Thyroid gland (tissue), 4 donors: Measurements from ENCODE around the gene STK33. TPM values are rescaled to one million over a fixed set of nuclear protein-coding genes. Genes with fewer than 3 reads are reported as not detected.

Source experiments
- DNase-seq, 2 donors: peaks; one replicate each; pipeline ENCODE4 v3.0.0-alpha.2; 2019
- H3K27ac ChIP-seq, 3 donors: fragments of 200-600 bp; sonication (generic); 1 replicate in 2 of 3; 2 replicates in 1 of 3; pipeline ENCODE4 v1.5.1; 2016 to 2019; ENCODE audit warnings: mild to moderate bottlenecking in 1 of 3, moderate library complexity in 1 of 3
- H3K27me3 ChIP-seq: fragments of 200-600 bp; sonication (generic); one replicate; pipeline ENCODE4 v1.5.1; 2019
- H3K36me3 ChIP-seq, 2 donors: fragments of 200-600 bp; sonication (generic); one replicate each; pipeline ENCODE4 v1.5.1; 2016 to 2019
- H3K4me1 ChIP-seq, 2 donors: fragments of 200-600 bp; sonication (generic); one replicate each; pipeline ENCODE4 v1.5.1; 2017 to 2019
- H3K4me3 ChIP-seq, 3 donors: fragments of 200-600 bp; sonication (generic); replicated peaks in 1 of 3; 1 replicate in 2 of 3; 2 replicates in 1 of 3; pipeline ENCODE4 v1.5.1; 2016; ENCODE audit warnings: mild to moderate bottlenecking in 1 of 3
- H3K9me3 ChIP-seq: fragments of 200-600 bp; sonication (generic); one replicate; pipeline ENCODE4 v1.5.1; 2017
- CTCF ChIP-seq, 6 experiments: fragments of 200-600 bp in 3 of 6; fragments of 450-650 bp in 3 of 6; sonication (generic) in 3 of 6; IDR thresholded peaks; one replicate each; pipeline ENCODE4 v1.5.1; 2016 to 2019; ENCODE audit warnings: antibody characterized with exemption in 6 of 6, mild to moderate bottlenecking in 2 of 6, inconsistent platforms in 1 of 6, moderate library complexity in 1 of 6
- POLR2A ChIP-seq, 2 donors: fragments of 450-650 bp; IDR thresholded peaks; one replicate each; pipeline ENCODE4 v1.6.1; 2017; ENCODE audit warnings: antibody characterized with exemption in 2 of 2, mild to moderate bottlenecking in 2 of 2, moderate library complexity in 1 of 2
- WGBS, 2 donors: methylation state at CpG; one replicate each; pipeline ENCODE4 v1.1.5; 2017; 5-methylcytosine and 5-hydroxymethylcytosine counted together
- intact Hi-C: fragments of 100-400 bp; cut with DNase I; formaldehyde crosslinking; loops from one replicate; pipeline ENCODE4 v1.15.1; 2023
- small RNA-seq: library from RNA; depleted of rRNA; stranded (forward); fragments of <200 nt; gene quantifications from one replicate; pipeline ENCODE3, GENCODE V24; 2016
- total RNA-seq, 4 donors: library from RNA; depleted of rRNA; stranded (reverse); fragments of >200 nt; gene quantifications; one replicate each; pipeline ENCODE4 v1.2.3, GENCODE V29; 2016

STK33 gene
- total RNA-seq, 4 donors from 2014 or later: 29.3 to 49.8 (median 39.9) TPM

- H3K4me3 ChIP-seq: no peak overlapping the region
- intact Hi-C loops: no loop called here
- 87 to 89% methylated on average over 5 of the region's 5 CpGs for WGBS, 2 donors
- H3K4me1 ChIP-seq: no peaks in the 10 kb centered on the region
- H3K9me3 ChIP-seq: no peaks in the 10 kb centered on the region
- no peak for TF ChIP-seq CTCF (IDR thresholded peaks at IDR 0.05)
- no peak for TF ChIP-seq POLR2A (IDR thresholded peaks at IDR 0.05)
- no peaks in the 10 kb centered on the region for H3K27me3 ChIP-seq
- H3K27ac ChIP-seq: no peak overlapping the region
- H3K36me3 ChIP-seq: no peaks in the 10 kb centered on the region
- no peak for DNase-seq
Observed at GRCh38 chr11:8341996-8342395, 252.0 kb downstream of the STK33 start.

Small RNA genes lying within 50 kb of the gene (small RNA-seq; reads per million reads assigned to genes)
- gene RF00601: not detected

Other genes starting within 250 kb of the STK33 start
- 10 to 100 TPM in 1 of 4 donors, 1 to 10 TPM in 3; 7.7 to 48.5 (median 9.4) TPM for gene TRIM66, start 88.4 kb upstream of the STK33 start, total RNA-seq
- gene RPL27A, start 88.6 kb upstream of the STK33 start, total RNA-seq: 1,000 to 10,000 TPM; 1,071 to 3,396 (median 1,647) TPM